GM12878 (cell line): ENCODE data around the gene GRIK2. TPM values are rescaled to one million over a fixed set of nuclear protein-coding genes. Genes with fewer than 3 reads are reported as not detected.

Source experiments
- ATAC-seq: fragments of 200-7000 bp; cut with Tn5 transposase; 3 replicates; pipeline ENCODE4 v1.9.1; 2020; ENCODE audit warnings: mild to moderate bottlenecking, moderate library complexity
- BruUV-seq: library from RNA; stranded (reverse); fragments of 400-500 nt; replicated peaks from 2 replicates; lab custom pipeline; 2021; lab: Mats Ljungman, UMichigan
- CTCF ChIA-PET: fragments of 300-600 bp; sonication (Branson Sonifier 250); formaldehyde crosslinking; extraction: SDS; loops from one replicate; lab custom pipeline; 2021; ENCODE audit warnings: inconsistent platforms; lab: Yijun Ruan, JAX
- POLR2A ChIA-PET: fragments of 350-600 bp; formaldehyde crosslinking; extraction: SDS; loops from one replicate; lab custom pipeline; 2021; ENCODE audit warnings: inconsistent platforms; lab: Charles Lee
- RAD21 ChIA-PET: fragments of 300-600 bp; sonication (Branson Sonifier 250); formaldehyde crosslinking; loops from one replicate; lab custom pipeline; 2023; ENCODE audit warnings: antibody characterized with exemption; ENCODE audit not compliant: unreplicated experiment; lab: Charles Lee
- SMC1A ChIA-PET: fragments of 300-600 bp; sonication (Branson Sonifier 250); formaldehyde crosslinking; loops from one replicate; lab custom pipeline; 2023; ENCODE audit not compliant: unreplicated experiment, uncharacterized antibody; lab: Charles Lee
- DNase-seq: peaks from one replicate; pipeline ENCODE4 v3.0.0-alpha.2; 2011; ENCODE audit warnings: low read depth, low spot score
- FAIRE-seq: peaks from 3 replicates; lab custom pipeline; 2011; peaks lifted over from hg19 to GRCh38; lab: Jason Lieb, UNC
- H2AFZ ChIP-seq: 2 replicates; pipeline ENCODE4 v1.6.0; 2011; ENCODE audit warnings: low read depth, low read length, control low read depth; ENCODE audit not compliant: control insufficient read depth
- H3K27ac ChIP-seq: 2 replicates; pipeline ENCODE4 v1.5.1; 2011; ENCODE audit warnings: control low read depth; ENCODE audit not compliant: control insufficient read depth, insufficient read depth
- H3K27me3 ChIP-seq, 2 experiments: replicated peaks in 1 of 2; 2 replicates each; pipeline versions ENCODE4 v1.6.0 to v1.6.1; 2011; ENCODE audit warnings: low read length in 1 of 2; ENCODE audit not compliant: control insufficient read depth in 2 of 2, insufficient read depth in 2 of 2
- H3K36me3 ChIP-seq, 2 experiments: 2 replicates each; pipeline ENCODE4 v1.5.1; 2011; ENCODE audit warnings: low read length in 1 of 2; ENCODE audit not compliant: control insufficient read depth in 2 of 2, insufficient read depth in 2 of 2
- H3K4me1 ChIP-seq: 2 replicates; pipeline ENCODE4 v1.6.1; 2011; ENCODE audit warnings: mild to moderate bottlenecking, low read length, moderate library complexity, mixed read lengths; ENCODE audit not compliant: control insufficient read depth, insufficient read depth
- H3K4me2 ChIP-seq: 2 replicates; pipeline ENCODE4 v1.6.0; 2011; ENCODE audit warnings: control low read depth; ENCODE audit not compliant: control insufficient read depth, insufficient read depth
- H3K4me3 ChIP-seq: fragments of 200-600 bp; sonication (generic); 2 replicates; pipeline ENCODE4 v1.5.1; 2016
- H3K79me2 ChIP-seq: 2 replicates; pipeline ENCODE4 v1.6.0; 2011; ENCODE audit warnings: low read length; ENCODE audit not compliant: control insufficient read depth, insufficient read depth
- H3K9ac ChIP-seq: 2 replicates; pipeline ENCODE4 v1.8.0; 2011; ENCODE audit warnings: low read length, control low read depth, mixed read lengths; ENCODE audit not compliant: control insufficient read depth, insufficient read depth
- H3K9me3 ChIP-seq: replicated peaks from 3 replicates; pipeline ENCODE4 v1.5.1; 2011; ENCODE audit warnings: mild to moderate bottlenecking, low read length; ENCODE audit not compliant: control insufficient read depth, insufficient read depth
- H4K20me1 ChIP-seq: 2 replicates; pipeline ENCODE4 v1.6.0; 2011; ENCODE audit not compliant: control insufficient read depth, insufficient read depth
- CBFB ChIP-seq: IDR thresholded peaks from 2 replicates; pipeline ENCODE4 v1.6.1; 2016; ENCODE audit warnings: antibody characterized with exemption, low read depth
- DPF2 ChIP-seq: fragments of 450-650 bp; IDR thresholded peaks from 2 replicates; pipeline ENCODE4 v1.6.1; 2017; ENCODE audit warnings: mild to moderate bottlenecking
- HCFC1 ChIP-seq: fragments of 150-350 bp; IDR thresholded peaks from 2 replicates; pipeline ENCODE4 v1.6.1; 2014; ENCODE audit warnings: low read length
- HDAC2 ChIP-seq: fragments of 200-600 bp; sonication (generic); IDR thresholded peaks from 2 replicates; pipeline ENCODE4 v1.6.1; 2017
- HDAC6 ChIP-seq: fragments of 200-600 bp; sonication (generic); IDR thresholded peaks from one replicate; pipeline ENCODE4 v1.8.0; 2017; ENCODE audit warnings: antibody characterized with exemption; ENCODE audit not compliant: unreplicated experiment
- HDGF ChIP-seq: fragments of 450-650 bp; IDR thresholded peaks from 2 replicates; pipeline ENCODE4 v1.6.1; 2016; ENCODE audit warnings: antibody characterized with exemption
- IKZF1 ChIP-seq: fragments of 450-650 bp; conservative IDR thresholded peaks from 2 replicates; pipeline ENCODE4 v1.6.1; 2017; ENCODE audit warnings: antibody characterized with exemption, mild to moderate bottlenecking
- MEF2A ChIP-seq: IDR thresholded peaks from 2 replicates; pipeline ENCODE4 v1.6.1; 2011; ENCODE audit warnings: low read depth, mild to moderate bottlenecking, low read length, moderate library complexity; ENCODE audit not compliant: insufficient read depth
- POLR2A ChIP-seq: IDR thresholded peaks from 2 replicates; pipeline ENCODE4 v1.6.1; 2011; ENCODE audit warnings: low read depth, mild to moderate bottlenecking, low read length
- SREBF2 ChIP-seq: IDR thresholded peaks from 2 replicates; pipeline ENCODE4 v1.6.1; 2012; ENCODE audit warnings: mild to moderate bottlenecking, low read length
- TAF1 ChIP-seq: IDR thresholded peaks from 2 replicates; pipeline ENCODE4 v1.6.1; 2011; ENCODE audit warnings: mild to moderate bottlenecking, low read depth, low read length, borderline replicate concordance
- WGBS: methylation state at CpG from one replicate; pipeline ENCODE4 v1.1.6; 2016; ENCODE audit warnings: low lambda C conversion rate; ENCODE audit not compliant: insufficient replicate concordance, insufficient coverage; ENCODE audit errors: missing lambda C conversion rate; 5-methylcytosine and 5-hydroxymethylcytosine counted together
- in situ Hi-C: fragments of 300-500 bp; cut with MboI; formaldehyde crosslinking; loops from 9 replicates; pipeline ENCODE4 v1.14.3; 2018; ENCODE audit warnings: mixed read lengths
- intact Hi-C: fragments of 100-400 bp; cut with micrococcal nuclease; formaldehyde crosslinking; loops from one replicate; pipeline ENCODE4 v1.14.2; 2022; ENCODE audit not compliant: unreplicated experiment
- polyA plus RNA-seq, 11 experiments: library from polyadenylated mRNA; depleted of rRNA in 4 of 11; unstranded in 6 of 11; stranded (reverse) in 5 of 11; fragments of >200 nt; fragmentation: Nextera tagmentation in 4 of 11; fragmentation: Illumina TruSeq in 1 of 11; extraction: Ambion mirVana in 4 of 11; extraction: Trizol in 1 of 11; gene quantifications; 1 replicate in 1 of 11; 2 replicates in 10 of 11; pipeline versions ENCODE4 v1.2.1 to v1.2.3, GENCODE V29; 2011 to 2016; ENCODE audit warnings: inconsistent platforms in 2 of 11, missing spikeins in 2 of 11, low read depth in 1 of 11
- total RNA-seq, 4 experiments: library from RNA; depleted of rRNA in 3 of 4; stranded (reverse); fragments of >200 nt in 3 of 4; fragmentation: Illumina TruSeq in 1 of 4; extraction: Trizol in 1 of 4; gene quantifications; 2 replicates each; pipeline versions ENCODE4 v1.2.1 to v1.2.3, GENCODE V29; 2013 to 2021
- TF ChIP-seq, protein P1 (sequence below), 3 experiments: IDR thresholded peaks in 2 of 3; conservative IDR thresholded peaks in 1 of 3; 2 replicates each; pipeline ENCODE4 v1.5.1; 2011; ENCODE audit warnings: low read depth in 3 of 3, low read length in 3 of 3, mild to moderate bottlenecking in 3 of 3, control low read depth in 2 of 3, moderate library complexity in 2 of 3, inconsistent platforms in 1 of 3, mixed read lengths in 1 of 3; ENCODE audit not compliant: control insufficient read depth in 2 of 3, insufficient read depth in 1 of 3; ENCODE audit errors: extremely low read depth in 1 of 3
- TF ChIP-seq, protein P2 (sequence below): fragments of 450-650 bp; IDR thresholded peaks from 2 replicates; pipeline ENCODE4 v1.6.1; 2018; ENCODE audit warnings: borderline replicate concordance, mild to moderate bottlenecking; ENCODE audit not compliant: partially characterized antibody
- TF ChIP-seq, protein P3 (sequence below): fragments of 450-650 bp; IDR thresholded peaks from 2 replicates; pipeline ENCODE4 v1.6.1; 2018; ENCODE audit warnings: mild to moderate bottlenecking, low read depth, moderate library complexity; ENCODE audit not compliant: partially characterized antibody
- TF ChIP-seq, protein P4 (sequence below): IDR thresholded peaks from 2 replicates; pipeline ENCODE4 v1.6.1; 2011; ENCODE audit warnings: mild to moderate bottlenecking, low read depth, low read length, moderate library complexity; ENCODE audit not compliant: insufficient replicate concordance

GRIK2 gene
- total and polyA plus RNA-seq, 10 of the 15 experiments (the other 5 are each of a cell fraction or from before 2014, with no cell fraction given): not detected

DNA sequence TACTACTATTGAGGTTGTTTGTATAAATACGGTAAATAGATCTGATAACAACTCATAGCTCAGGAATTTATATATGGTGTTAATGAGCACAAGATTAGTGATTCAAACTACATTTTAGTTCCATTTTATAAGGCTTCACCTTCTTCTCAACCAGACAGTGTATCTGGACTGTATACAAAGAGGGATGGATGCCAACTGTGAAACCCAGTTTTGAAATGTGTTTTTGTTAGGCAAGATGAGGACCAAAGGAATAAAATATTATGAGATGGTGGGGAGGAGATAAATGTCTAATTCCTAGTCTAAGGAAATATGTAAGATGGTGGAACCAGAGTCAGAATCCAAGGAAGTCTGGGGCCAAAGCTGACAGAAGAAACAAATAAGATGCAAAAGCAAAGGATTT lies 329.0 kb downstream of the GRIK2 start (continued):
- TF ChIP-seq IKZF1: no peak

DNA sequence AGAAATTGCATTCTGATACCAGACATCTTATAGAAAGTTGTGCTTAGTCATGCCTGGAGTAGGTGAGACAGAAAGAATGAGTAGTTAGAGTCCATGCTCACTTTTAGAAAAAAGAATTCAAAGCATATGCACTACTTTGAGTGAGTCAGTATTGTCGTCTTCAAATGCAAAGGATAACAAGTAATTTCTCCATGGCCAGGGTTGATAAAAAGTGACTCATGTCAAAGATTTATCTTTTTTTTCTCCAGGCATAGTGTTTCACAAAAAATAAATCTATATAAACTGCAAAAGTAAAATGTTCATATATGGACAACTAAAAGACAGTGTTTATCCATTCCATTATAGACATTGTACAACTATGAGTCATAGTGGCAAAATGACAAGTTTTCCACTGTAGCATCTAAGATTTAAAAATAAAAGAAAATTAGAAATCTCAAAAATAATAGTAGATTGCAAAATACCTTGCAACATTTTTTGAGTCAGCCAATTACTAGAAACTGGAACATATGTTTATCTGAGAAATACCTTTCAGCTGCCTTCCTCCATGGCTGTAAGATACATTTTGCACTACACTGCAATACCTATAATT lies 329.6 kb downstream of the GRIK2 start:
- WGBS: 19% methylated on average over 1 of the region's 1 CpG
- FAIRE-seq (no peak), ATAC-seq (no peak), DNase-seq (no peak)
- intact Hi-C loops: no loop called here
- H3K27ac ChIP-seq: no peak overlapping the region
- H3K27me3 ChIP-seq: no peaks in the 10 kb centered on the region
- H4K20me1 ChIP-seq: no peaks in the 10 kb centered on the region
- no peak overlapping the region for H2AFZ ChIP-seq
- H3K36me3 ChIP-seq: no peaks in the 10 kb centered on the region
- TF ChIP-seq SREBF2 (no peak), DPF2 (no peak), HCFC1 (no peak), MEF2A (no peak), TAF1 (no peak), CBFB (no peak), HDAC6 (no peak), HDAC2 (no peak), HDGF (no peak), POLR2A (no peak)
- TF ChIP-seq, protein P1, sequence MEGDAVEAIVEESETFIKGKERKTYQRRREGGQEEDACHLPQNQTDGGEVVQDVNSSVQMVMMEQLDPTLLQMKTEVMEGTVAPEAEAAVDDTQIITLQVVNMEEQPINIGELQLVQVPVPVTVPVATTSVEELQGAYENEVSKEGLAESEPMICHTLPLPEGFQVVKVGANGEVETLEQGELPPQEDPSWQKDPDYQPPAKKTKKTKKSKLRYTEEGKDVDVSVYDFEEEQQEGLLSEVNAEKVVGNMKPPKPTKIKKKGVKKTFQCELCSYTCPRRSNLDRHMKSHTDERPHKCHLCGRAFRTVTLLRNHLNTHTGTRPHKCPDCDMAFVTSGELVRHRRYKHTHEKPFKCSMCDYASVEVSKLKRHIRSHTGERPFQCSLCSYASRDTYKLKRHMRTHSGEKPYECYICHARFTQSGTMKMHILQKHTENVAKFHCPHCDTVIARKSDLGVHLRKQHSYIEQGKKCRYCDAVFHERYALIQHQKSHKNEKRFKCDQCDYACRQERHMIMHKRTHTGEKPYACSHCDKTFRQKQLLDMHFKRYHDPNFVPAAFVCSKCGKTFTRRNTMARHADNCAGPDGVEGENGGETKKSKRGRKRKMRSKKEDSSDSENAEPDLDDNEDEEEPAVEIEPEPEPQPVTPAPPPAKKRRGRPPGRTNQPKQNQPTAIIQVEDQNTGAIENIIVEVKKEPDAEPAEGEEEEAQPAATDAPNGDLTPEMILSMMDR (IDR thresholded peaks at IDR 0.05 in 2 of 3, conservative IDR thresholded peaks at IDR 0.05 in 1 of 3; ENCODE audit: control insufficient read depth in 2 of 3, extremely low read depth in 1 of 3, insufficient read depth in 1 of 3, low read depth in 3 of 3, low read length in 3 of 3): no peak
- TF ChIP-seq, protein P2, sequence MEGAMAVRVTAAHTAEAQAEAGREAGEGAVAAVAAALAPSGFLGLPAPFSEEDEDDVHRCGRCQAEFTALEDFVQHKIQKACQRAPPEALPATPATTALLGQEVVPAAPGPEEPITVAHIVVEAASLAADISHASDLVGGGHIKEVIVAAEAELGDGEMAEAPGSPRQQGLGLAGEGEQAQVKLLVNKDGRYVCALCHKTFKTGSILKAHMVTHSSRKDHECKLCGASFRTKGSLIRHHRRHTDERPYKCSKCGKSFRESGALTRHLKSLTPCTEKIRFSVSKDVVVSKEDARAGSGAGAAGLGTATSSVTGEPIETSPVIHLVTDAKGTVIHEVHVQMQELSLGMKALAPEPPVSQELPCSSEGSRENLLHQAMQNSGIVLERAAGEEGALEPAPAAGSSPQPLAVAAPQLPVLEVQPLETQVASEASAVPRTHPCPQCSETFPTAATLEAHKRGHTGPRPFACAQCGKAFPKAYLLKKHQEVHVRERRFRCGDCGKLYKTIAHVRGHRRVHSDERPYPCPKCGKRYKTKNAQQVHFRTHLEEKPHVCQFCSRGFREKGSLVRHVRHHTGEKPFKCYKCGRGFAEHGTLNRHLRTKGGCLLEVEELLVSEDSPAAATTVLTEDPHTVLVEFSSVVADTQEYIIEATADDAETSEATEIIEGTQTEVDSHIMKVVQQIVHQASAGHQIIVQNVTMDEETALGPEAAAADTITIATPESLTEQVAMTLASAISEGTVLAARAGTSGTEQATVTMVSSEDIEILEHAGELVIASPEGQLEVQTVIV: no peak
- TF ChIP-seq, protein P3, sequence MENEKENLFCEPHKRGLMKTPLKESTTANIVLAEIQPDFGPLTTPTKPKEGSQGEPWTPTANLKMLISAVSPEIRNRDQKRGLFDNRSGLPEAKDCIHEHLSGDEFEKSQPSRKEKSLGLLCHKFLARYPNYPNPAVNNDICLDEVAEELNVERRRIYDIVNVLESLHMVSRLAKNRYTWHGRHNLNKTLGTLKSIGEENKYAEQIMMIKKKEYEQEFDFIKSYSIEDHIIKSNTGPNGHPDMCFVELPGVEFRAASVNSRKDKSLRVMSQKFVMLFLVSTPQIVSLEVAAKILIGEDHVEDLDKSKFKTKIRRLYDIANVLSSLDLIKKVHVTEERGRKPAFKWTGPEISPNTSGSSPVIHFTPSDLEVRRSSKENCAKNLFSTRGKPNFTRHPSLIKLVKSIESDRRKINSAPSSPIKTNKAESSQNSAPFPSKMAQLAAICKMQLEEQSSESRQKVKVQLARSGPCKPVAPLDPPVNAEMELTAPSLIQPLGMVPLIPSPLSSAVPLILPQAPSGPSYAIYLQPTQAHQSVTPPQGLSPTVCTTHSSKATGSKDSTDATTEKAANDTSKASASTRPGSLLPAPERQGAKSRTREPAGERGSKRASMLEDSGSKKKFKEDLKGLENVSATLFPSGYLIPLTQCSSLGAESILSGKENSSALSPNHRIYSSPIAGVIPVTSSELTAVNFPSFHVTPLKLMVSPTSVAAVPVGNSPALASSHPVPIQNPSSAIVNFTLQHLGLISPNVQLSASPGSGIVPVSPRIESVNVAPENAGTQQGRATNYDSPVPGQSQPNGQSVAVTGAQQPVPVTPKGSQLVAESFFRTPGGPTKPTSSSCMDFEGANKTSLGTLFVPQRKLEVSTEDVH: no peak
- TF ChIP-seq, protein P4, sequence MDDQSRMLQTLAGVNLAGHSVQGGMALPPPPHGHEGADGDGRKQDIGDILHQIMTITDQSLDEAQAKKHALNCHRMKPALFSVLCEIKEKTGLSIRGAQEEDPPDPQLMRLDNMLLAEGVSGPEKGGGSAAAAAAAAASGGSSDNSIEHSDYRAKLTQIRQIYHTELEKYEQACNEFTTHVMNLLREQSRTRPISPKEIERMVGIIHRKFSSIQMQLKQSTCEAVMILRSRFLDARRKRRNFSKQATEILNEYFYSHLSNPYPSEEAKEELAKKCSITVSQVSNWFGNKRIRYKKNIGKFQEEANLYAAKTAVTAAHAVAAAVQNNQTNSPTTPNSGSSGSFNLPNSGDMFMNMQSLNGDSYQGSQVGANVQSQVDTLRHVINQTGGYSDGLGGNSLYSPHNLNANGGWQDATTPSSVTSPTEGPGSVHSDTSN: no peak
- ChIA-PET POLR2A (no interaction called here), SMC1A (no interaction called here), RAD21 (no interaction called here), CTCF (no interaction called here)
- no peaks in the 10 kb centered on the region for H3K4me1 ChIP-seq
- H3K9me3 ChIP-seq: no peaks in the 10 kb centered on the region
- no peak overlapping the region for H3K9ac ChIP-seq
- BruUV-seq: no TSS peak
- H3K4me3 ChIP-seq: no peak overlapping the region
- in situ Hi-C loops: no loop called here
- no peak overlapping the region for H3K4me2 ChIP-seq
- H3K79me2 ChIP-seq: no peaks in the 10 kb centered on the region
